PFSK-1 (cell line): ENCODE measurements around the gene PISD.

Source experiments
- FOXP2 ChIP-seq: optimal IDR thresholded peaks from 2 replicates; pipeline ENCODE3; 2011; ENCODE audit warnings: borderline replicate concordance, control low read depth, inconsistent platforms; ENCODE audit not compliant: insufficient read depth; ENCODE audit errors: extremely low read length, extremely low read depth
- POLR2AphosphoS5 ChIP-seq: IDR thresholded peaks from 2 replicates; pipeline ENCODE4 v1.6.1; 2012; ENCODE audit warnings: low read depth, mild to moderate bottlenecking, control low read depth, low read length, moderate library complexity
- REST ChIP-seq, 2 experiments: IDR thresholded peaks; 2 replicates each; pipeline versions ENCODE4 v1.6.1 to v1.8.0; 2011 to 2012; ENCODE audit warnings: low read depth in 2 of 2, low read length in 2 of 2, control low read depth in 1 of 2, inconsistent platforms in 1 of 2, mild to moderate bottlenecking in 1 of 2, moderate library complexity in 1 of 2; ENCODE audit not compliant: insufficient read depth in 1 of 2
- SIN3A ChIP-seq: IDR thresholded peaks from 2 replicates; pipeline ENCODE4 v1.6.1; 2012; ENCODE audit warnings: mild to moderate bottlenecking, low read length, moderate library complexity, borderline replicate concordance; ENCODE audit not compliant: insufficient read depth
- TAF1 ChIP-seq: IDR thresholded peaks from 2 replicates; pipeline ENCODE4 v1.6.1; 2012; ENCODE audit warnings: low read length, control low read depth, borderline replicate concordance; ENCODE audit not compliant: insufficient read depth

Gene PISD

GRCh38 chr22:31680861-31681341 is 18.9 kb upstream of the PISD start:
- no peak for TF ChIP-seq REST (IDR thresholded peaks at IDR 0.05; ENCODE audit: insufficient read depth in 1 of 2, low read depth in 2 of 2, low read length in 2 of 2)
- TF ChIP-seq POLR2AphosphoS5 = no peak
- TF ChIP-seq FOXP2 = no peak
- no peak for TF ChIP-seq TAF1

- TF ChIP-seq FOXP2 = no peak
Measured at GRCh38 chr22:31678748-31679147, 16.7 kb upstream of the PISD start.

DNA sequence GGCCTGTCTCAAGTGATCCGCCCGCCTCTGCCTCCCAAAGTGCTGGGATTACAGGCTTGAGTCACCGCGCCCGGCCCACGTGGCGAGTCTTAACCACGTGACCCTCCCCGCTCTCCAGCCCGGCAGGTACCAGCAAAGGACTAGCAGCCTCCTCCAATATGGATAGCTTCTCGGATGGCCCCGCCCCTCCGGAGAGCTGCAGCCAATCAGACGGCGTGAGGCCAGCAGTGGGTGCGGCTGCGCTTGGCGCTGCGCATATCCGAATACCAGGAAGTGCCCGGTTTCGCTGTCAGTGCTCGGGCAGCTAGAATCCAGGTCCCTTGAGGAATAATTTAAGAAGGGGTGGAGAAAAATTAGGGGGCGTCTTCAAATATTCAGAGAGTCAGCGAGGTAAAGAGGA is 14.7 kb upstream of the PISD start:
- TF ChIP-seq POLR2AphosphoS5 (no peak), FOXP2 (no peak), REST (IDR thresholded peaks at IDR 0.05; ENCODE audit: insufficient read depth in 1 of 2, low read depth in 2 of 2, low read length in 2 of 2) (no peak), SIN3A (no peak), TAF1 (no peak)

DNA sequence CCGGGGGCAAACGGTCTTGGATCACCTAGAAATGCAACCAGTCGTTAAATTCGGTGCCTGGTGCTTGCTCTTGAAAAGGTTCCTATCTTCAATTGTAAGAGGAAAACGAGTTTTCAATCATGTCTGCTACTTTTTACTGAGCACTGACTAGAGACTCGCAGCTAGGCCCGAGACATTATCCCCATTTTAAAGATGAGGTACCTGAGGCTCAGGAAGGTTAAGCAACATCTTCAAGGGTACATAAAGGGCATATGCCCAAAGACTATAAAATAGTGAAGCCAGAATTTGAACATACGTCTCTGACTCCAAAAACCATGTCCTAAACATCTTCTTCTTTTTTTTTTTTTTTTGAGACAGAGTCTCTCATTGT is 638 bp upstream of the PISD start:
- TF ChIP-seq SIN3A (no peak), TAF1 (no peak), FOXP2 (no peak), REST (IDR thresholded peaks at IDR 0.05; ENCODE audit: insufficient read depth in 1 of 2, low read depth in 2 of 2, low read length in 2 of 2) (no peak), POLR2AphosphoS5 (no peak)

DNA sequence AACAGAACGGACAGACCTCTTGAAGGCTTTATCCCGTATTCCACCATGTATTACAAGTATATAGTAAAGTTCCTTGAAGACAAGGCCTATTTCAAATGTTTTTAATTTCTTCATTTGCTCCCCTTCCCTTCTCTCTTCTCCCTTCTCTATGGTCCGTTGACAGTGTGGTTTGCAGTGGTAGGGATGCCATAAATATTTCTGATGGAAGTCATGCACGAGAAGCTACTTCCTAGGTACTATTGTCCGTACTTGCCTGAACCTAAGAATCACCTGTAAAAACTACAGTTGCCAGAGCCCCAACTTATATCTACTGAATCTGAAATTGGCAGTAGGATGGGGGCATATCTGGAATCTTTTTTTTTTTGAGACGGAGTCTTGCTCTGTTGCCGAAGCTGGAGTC is 2.8 kb downstream of the PISD start:
- TF ChIP-seq REST (IDR thresholded peaks at IDR 0.05; ENCODE audit: insufficient read depth in 1 of 2, low read depth in 2 of 2, low read length in 2 of 2) = no peak
- no peak for TF ChIP-seq SIN3A
- no peak for TF ChIP-seq FOXP2
- TF ChIP-seq TAF1 = no peak
- no peak for TF ChIP-seq POLR2AphosphoS5
